VCaP (cell line): ENCODE data around the gene ASPG.

Experiments
- H3K27ac ChIP-seq: fragments of 450-650 bp; 2 replicates; pipeline ENCODE4 v1.5.1; 2017
- CTCF ChIP-seq: fragments of 450-650 bp; conservative IDR thresholded peaks from 2 replicates; pipeline ENCODE4 v1.5.1; 2017; ENCODE audit warnings: mild to moderate bottlenecking, moderate library complexity

The ASPG gene

GRCh38 chr14:104076743-104077142, 8.8 kb upstream of the ASPG start:
- no peak for TF ChIP-seq CTCF
- H3K27ac ChIP-seq = no peak overlapping the region

DNA sequence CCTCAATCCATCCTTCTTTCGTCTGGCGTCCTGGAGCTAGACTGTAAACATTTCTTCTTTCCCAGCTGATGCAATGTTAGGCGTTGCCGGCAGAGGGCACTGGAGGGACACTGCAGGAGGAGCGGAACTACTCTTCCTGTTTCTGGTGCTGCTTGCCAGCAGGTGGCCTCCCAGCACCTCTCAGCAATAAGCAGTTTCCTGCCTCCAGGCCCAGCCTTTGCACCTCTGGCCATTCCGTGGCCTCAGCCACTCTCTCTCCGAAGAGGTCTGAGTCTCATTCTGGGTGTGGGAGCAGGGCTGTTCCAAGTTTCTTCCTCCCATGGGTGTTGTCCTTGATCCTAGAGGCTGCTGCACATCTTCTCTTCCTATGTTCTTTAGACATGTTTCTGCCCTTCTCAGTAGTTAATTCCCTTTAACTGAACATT, 7.5 kb upstream of the ASPG start:
- peak; percentile 99 for TF ChIP-seq CTCF
- 0 out of 2 replicates have a peak overlapping the region, but pooled peaks have one; percentile 16 for H3K27ac ChIP-seq

DNA sequence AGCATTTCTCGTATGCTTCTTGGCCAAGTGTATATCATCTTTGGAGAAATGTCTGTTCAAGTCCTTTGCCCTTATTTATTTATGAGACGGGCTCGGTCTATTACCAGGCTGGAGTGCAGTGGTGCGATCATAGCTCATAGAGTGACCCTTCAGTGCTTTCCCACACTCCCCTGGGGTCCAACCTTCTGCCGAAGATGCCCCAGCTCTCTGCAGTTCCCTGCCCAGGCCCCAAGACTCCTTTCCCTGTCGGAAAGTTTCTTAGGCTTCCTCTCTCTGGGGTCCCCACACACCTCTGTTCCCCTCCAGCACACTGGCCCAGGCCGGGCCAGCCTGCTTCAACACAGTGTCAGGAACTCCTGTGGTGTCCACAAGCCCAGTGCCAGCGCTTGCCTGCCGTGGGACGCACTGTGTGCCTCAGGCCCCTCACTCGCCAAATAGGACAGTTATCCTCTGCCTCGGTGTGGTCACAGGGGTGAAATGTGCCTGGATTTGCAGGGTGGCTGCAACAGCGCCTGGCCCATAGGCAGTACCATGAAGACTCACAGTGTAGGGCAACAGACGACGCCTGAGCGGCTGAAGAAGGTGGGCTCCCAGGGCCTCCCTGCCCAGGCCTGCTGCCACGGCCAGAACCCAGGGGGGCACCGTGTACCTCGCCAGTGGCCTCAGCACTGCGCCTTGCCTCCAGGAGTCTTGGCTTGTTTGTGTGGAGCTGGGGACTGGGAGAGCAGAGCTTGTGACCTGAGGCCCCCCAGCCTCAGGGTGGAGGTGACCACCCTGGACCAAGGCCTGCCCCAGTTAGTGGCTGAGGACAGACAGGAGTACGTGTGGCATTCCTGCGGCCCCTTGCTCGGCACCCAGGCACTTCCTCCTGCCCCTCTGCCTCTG, 4.9 kb upstream of the ASPG start:
- no peak for TF ChIP-seq CTCF
- H3K27ac ChIP-seq = no peak overlapping the region

DNA sequence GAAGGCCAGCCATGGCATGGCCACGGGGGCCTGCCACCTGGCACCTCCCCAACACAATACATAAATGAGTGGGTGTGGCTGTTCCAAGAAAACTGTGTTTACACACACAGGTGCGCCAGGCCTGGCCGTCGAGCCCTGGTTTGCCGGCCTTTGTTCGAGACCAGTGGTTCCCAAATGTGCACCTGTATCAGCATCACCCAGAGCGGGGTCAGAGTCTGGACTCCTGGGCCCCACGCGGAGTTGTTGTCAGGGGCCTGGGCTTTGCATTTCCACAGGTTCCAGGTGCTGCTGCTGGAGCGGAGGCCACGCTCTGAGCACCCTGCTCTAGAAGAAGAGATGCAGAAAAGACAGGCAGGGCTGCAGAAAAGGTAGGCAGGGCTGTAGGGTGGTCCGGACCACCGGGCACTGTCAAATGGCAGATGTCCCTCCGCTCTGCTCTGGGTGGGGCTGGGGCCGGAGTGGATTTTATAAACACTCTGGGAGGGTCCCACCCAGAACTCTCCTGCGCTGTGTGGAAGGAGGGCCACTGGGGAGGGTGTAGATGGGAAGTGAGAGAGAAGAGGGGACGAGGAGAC, 4.2 kb upstream of the ASPG start:
- TF ChIP-seq CTCF = no peak
- H3K27ac ChIP-seq = no peak overlapping the region

DNA sequence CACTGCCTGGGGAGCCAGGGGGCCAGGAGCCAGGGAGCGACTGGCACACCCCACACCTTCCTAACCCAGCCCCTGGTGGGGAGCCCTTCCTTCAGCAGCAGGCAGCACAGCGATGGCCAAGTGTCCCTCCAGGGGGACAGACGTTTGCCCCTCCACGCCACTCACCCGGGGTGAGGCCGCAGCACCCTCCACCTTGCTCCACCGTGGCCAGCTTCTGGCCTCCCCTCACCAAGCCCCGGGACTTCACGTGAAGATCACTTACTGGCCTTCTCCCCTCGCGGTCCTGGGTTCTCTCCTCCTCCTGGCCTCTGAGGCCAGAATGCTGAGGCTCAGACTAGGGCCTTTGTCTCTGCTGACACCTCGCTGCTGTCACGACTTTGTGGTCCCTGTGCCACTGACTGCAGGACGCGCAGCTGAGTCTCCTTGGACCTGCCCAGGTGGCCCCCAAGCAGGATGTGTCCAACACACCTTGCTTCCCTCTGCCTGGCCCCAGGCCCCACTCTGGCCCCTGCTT, 3.5 kb upstream of the ASPG start:
- peak overlapping the region; percentile 57; the same call in 1 of the 2 replicates for H3K27ac ChIP-seq
- no peak for TF ChIP-seq CTCF

DNA sequence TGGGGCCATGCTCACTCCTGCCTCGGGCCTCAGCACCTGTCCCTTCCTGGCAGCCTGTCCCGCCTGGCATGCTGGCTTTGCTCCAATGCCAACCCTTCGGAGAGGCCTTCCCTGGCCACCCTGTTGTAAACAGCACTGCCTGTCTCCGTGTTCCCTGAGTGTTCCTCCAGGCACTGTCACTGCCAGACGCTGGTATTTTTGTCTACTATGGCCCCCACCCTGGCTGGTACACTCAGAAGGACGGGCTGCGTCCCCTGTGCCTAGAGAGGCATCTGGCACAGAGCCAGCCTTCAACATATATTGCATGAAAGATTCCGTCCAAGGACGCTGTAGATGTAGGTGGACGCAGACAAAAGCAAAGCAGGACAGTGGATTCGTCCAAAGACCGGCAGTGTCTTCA, 2.7 kb upstream of the ASPG start:
- peak overlapping the region; percentile 57 for H3K27ac ChIP-seq
- TF ChIP-seq CTCF = no peak

- no peak for TF ChIP-seq CTCF
- no peak overlapping the region for H3K27ac ChIP-seq
These were observed 1.1 kb upstream of the ASPG start for GRCh38 chr14:104084251-104085002.
